ENCODE measurements around the gene ECI1. TPM values are rescaled to one million over a fixed set of nuclear protein-coding genes. Genes with fewer than 3 reads are reported as not detected.

The ECI1 gene
- total RNA-seq, 4 donors from 2014 or later: 74.0 to 137 (median 79.3) TPM

DNA sequence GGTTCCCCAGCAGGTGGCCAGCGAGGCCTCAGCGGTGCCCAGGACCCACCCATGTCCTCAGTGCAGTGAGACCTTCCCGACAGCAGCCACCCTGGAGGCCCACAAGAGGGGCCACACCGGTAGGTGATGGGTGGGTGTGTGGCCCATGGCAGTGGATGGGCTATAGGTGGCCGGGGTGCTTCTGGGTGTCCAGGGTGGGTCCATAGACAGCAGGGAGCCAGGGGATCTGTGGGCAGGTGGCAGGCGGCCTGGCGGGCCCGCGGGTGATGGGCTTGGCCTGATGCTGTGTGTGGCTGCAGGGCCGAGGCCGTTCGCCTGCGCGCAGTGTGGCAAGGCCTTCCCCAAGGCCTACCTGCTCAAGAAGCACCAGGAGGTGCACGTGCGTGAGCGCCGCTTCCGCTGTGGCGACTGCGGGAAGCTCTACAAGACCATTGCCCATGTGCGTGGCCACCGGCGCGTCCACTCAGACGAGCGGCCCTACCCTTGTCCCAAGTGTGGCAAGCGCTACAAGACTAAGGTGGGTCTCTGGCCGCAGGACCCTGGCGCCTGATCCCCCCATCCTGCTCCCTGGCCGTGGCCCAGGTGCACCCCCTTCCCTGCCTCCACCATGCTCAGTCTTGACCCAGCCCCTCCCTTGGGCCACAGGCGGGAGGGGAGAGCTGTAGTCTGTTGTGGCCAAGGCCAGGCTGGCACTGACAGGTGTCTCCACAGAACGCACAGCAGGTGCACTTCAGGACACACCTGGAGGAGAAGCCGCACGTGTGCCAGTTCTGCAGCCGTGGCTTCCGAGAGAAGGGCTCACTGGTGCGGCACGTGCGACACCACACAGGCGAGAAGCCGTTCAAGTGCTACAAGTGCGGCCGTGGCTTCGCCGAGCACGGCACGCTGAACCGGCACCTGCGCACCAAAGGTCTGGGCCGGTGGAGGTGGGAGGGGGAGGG is 17.2 kb downstream of the ECI1 start:
- no peaks in the 10 kb centered on the region for H3K9me3 ChIP-seq
- intact Hi-C loops (cut with DNase I; ENCODE audit: low total_unique reads) (no loop called here), in situ Hi-C loops (cut with MboI; ENCODE audit: low sequenced_read_pairs in 4 of 4) (no loop called here)
- TF ChIP-seq POLR2A (IDR thresholded peaks at IDR 0.05): no peak
- TF ChIP-seq, protein P1, sequence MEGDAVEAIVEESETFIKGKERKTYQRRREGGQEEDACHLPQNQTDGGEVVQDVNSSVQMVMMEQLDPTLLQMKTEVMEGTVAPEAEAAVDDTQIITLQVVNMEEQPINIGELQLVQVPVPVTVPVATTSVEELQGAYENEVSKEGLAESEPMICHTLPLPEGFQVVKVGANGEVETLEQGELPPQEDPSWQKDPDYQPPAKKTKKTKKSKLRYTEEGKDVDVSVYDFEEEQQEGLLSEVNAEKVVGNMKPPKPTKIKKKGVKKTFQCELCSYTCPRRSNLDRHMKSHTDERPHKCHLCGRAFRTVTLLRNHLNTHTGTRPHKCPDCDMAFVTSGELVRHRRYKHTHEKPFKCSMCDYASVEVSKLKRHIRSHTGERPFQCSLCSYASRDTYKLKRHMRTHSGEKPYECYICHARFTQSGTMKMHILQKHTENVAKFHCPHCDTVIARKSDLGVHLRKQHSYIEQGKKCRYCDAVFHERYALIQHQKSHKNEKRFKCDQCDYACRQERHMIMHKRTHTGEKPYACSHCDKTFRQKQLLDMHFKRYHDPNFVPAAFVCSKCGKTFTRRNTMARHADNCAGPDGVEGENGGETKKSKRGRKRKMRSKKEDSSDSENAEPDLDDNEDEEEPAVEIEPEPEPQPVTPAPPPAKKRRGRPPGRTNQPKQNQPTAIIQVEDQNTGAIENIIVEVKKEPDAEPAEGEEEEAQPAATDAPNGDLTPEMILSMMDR (IDR thresholded peaks at IDR 0.05 in 4 of 5, conservative IDR thresholded peaks at IDR 0.05 in 1 of 5): no peak
- no peak overlapping the region for H3K27ac ChIP-seq
- ATAC-seq: no peak
- H3K27me3 ChIP-seq: peaks cover 10 to 18% (median 17%) of the 10 kb centered on the region in 3 donors
- H3K4me3 ChIP-seq: no peak overlapping the region
- H3K36me3 ChIP-seq: peaks cover 0 to 66% of the 10 kb centered on the region in 2 donors
- DNase-seq: no peak
- peaks cover 13% of the 10 kb centered on the region in 2 donors for H3K4me1 ChIP-seq

DNA sequence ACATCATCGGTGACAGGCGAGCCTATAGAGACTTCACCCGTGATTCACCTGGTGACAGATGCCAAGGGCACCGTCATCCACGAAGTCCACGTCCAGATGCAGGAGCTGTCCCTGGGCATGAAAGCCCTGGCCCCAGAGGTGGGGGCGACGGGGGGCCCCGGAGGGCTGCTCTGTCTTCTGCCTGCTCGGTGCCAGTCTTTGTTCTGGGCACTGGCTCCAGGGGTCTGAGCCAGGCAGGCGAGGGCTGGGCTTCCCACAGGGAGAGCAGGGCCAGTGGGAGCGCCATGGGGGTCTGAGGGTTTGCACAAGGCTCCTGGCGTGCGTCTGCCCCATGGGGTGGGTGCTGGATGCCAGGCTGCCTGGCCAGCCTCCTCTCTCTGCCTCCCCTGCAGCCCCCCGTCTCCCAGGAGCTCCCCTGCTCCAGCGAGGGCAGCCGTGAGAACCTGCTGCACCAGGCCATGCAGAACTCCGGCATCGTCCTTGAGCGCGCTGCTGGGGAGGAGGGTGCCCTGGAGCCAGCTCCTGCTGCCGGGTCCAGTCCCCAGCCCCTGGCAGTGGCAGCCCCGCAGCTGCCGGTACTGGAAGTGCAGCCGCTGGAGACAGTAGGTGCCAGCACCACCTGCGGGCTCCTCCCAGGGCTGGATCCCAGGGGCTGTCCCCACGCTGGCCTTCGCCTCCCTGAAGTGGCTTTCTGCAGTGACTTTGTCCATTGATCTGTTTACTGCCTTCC is 18.2 kb downstream of the ECI1 start:
- peaks cover 13% of the 10 kb centered on the region in 2 donors for H3K4me1 ChIP-seq
- intact Hi-C loops (cut with DNase I; ENCODE audit: low total_unique reads) (no loop called here), in situ Hi-C loops (cut with MboI; ENCODE audit: low sequenced_read_pairs in 4 of 4) (no loop called here)
- no peak for DNase-seq
- peaks cover 10 to 18% (median 17%) of the 10 kb centered on the region in 3 donors for H3K27me3 ChIP-seq
- ATAC-seq: no peak
- TF ChIP-seq, protein P1 (IDR thresholded peaks at IDR 0.05 in 4 of 5, conservative IDR thresholded peaks at IDR 0.05 in 1 of 5): no peak
- no peak for TF ChIP-seq POLR2A (IDR thresholded peaks at IDR 0.05)
- no peaks in the 10 kb centered on the region for H3K9me3 ChIP-seq
- no peak overlapping the region for H3K27ac ChIP-seq
- H3K4me3 ChIP-seq: no peak overlapping the region
- peaks cover 0 to 75% of the 10 kb centered on the region in 2 donors for H3K36me3 ChIP-seq

DNA sequence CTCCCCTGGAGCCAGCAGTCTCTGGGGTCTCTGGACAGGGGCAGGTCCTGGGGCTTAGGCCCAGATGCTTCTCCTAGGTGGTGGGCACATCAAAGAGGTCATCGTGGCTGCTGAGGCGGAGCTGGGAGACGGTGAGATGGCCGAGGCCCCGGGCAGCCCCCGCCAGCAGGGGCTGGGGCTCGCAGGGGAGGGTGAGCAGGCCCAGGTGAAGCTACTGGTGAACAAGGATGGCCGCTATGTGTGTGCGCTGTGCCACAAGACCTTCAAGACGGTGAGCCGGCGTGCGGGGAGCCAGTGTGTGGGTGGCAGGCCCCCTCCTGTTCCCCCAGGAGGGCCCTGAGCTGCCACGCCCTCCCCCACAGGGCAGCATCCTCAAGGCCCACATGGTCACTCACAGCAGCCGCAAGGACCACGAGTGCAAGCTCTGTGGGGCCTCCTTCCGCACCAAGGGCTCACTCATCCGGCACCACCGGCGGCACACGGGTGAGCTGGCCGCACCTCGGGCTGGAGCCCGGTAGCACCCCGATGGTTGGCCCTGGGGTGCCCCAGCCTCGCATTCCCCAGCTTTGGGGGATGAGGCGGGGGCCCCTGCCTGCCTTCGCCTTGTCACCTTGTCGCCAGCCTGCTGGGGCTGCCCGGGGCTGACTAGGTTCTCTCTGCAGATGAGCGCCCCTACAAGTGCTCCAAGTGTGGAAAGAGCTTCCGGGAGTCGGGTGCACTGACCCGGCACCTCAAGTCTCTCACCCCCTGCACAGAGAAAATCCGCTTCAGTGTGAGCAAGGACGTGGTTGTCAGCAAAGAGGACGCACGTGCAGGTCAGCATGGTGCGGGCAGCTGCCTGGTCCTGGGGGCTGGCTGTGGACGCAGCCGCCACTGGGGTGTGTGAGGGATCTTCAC is 19.0 kb downstream of the ECI1 start:
- H3K36me3 ChIP-seq: peaks cover 0 to 78% of the 10 kb centered on the region in 2 donors
- intact Hi-C loops (cut with DNase I; ENCODE audit: low total_unique reads): no loop called here
- H3K4me1 ChIP-seq: peaks cover 13% of the 10 kb centered on the region in 2 donors
- no peak overlapping the region for H3K4me3 ChIP-seq
- ATAC-seq (no peak), DNase-seq (no peak)
- TF ChIP-seq, protein P1 (IDR thresholded peaks at IDR 0.05 in 4 of 5, conservative IDR thresholded peaks at IDR 0.05 in 1 of 5): no peak
- TF ChIP-seq POLR2A (IDR thresholded peaks at IDR 0.05): no peak
- in situ Hi-C loops (cut with MboI; ENCODE audit: low sequenced_read_pairs in 4 of 4): no loop called here
- H3K9me3 ChIP-seq: no peaks in the 10 kb centered on the region
- no peak overlapping the region for H3K27ac ChIP-seq
- peaks cover 10 to 16% (median 14%) of the 10 kb centered on the region in 3 donors for H3K27me3 ChIP-seq

Measured in gastrocnemius medialis (tissue), 4 donors.